GM23338 (cell line): ENCODE data around the gene ZER1. TPM values are rescaled to one million over a fixed set of nuclear protein-coding genes. Genes with fewer than 3 reads are reported as not detected.

ENCODE experiments used
- ATAC-seq: fragments of 200-7000 bp; cut with Tn5 transposase; 3 replicates; pipeline ENCODE4 v1.9.1; 2020
- DNase-seq: peaks from one replicate; pipeline ENCODE4 v3.0.0-alpha.2; 2015; ENCODE audit warnings: low spot score
- H2AFZ ChIP-seq: fragments of 200-600 bp; sonication (generic); 2 replicates; pipeline ENCODE4 v1.8.0; 2016; ENCODE audit warnings: antibody characterized with exemption, mild to moderate bottlenecking, moderate library complexity
- H3F3A ChIP-seq: fragments of 200-600 bp; sonication (generic); replicated peaks from 2 replicates; pipeline ENCODE4 v1.8.0; 2017; ENCODE audit warnings: antibody characterized with exemption, mixed run types, low read depth
- H3K27ac ChIP-seq: fragments of 200-600 bp; sonication (generic); 2 replicates; pipeline ENCODE4 v1.6.1; 2016; ENCODE audit warnings: low read depth
- H3K27me3 ChIP-seq: fragments of 200-600 bp; sonication (generic); 2 replicates; pipeline ENCODE4 v1.8.0; 2016; ENCODE audit warnings: mild to moderate bottlenecking, mixed run types, moderate library complexity; ENCODE audit not compliant: insufficient read depth
- H3K36me3 ChIP-seq: fragments of 200-600 bp; sonication (generic); 2 replicates; pipeline ENCODE4 v1.8.0; 2016; ENCODE audit warnings: mild to moderate bottlenecking; ENCODE audit not compliant: insufficient read depth
- H3K4me1 ChIP-seq: fragments of 200-600 bp; sonication (generic); 2 replicates; pipeline ENCODE4 v1.8.0; 2016; ENCODE audit warnings: mild to moderate bottlenecking, moderate library complexity; ENCODE audit not compliant: insufficient read depth
- H3K4me2 ChIP-seq: fragments of 200-600 bp; sonication (generic); 2 replicates; pipeline ENCODE4 v1.7.1; 2017; ENCODE audit warnings: mixed run types
- H3K4me3 ChIP-seq: fragments of 200-600 bp; sonication (generic); 2 replicates; pipeline ENCODE4 v1.6.1; 2016; ENCODE audit warnings: mixed run types
- H3K79me2 ChIP-seq: fragments of 200-600 bp; sonication (generic); replicated peaks from 2 replicates; pipeline ENCODE4 v1.8.0; 2017; ENCODE audit warnings: mild to moderate bottlenecking; ENCODE audit not compliant: insufficient read depth
- H3K9me2 ChIP-seq: fragments of 200-600 bp; sonication (generic); 2 replicates; pipeline ENCODE4 v1.8.0; 2017; ENCODE audit not compliant: insufficient read depth
- H4K20me1 ChIP-seq: fragments of 200-600 bp; sonication (generic); replicated peaks from 2 replicates; pipeline ENCODE4 v1.8.0; 2017; ENCODE audit warnings: mild to moderate bottlenecking; ENCODE audit not compliant: insufficient read depth
- H3K27ac Mint-ChIP-seq: 2 replicates; pipeline ENCODE4 v1.8.0; 2020; ENCODE audit warnings: inconsistent platforms, mild to moderate bottlenecking, moderate library complexity, mixed read lengths
- H3K27me3 Mint-ChIP-seq: 3 replicates; pipeline ENCODE4 v1.8.0; 2022; ENCODE audit warnings: low read depth, mild to moderate bottlenecking, moderate library complexity, mixed read lengths, inconsistent platforms; ENCODE audit not compliant: insufficient read depth, poor library complexity
- H3K36me3 Mint-ChIP-seq: 3 replicates; pipeline ENCODE4 v1.8.0; 2021; ENCODE audit warnings: low read depth, mild to moderate bottlenecking, inconsistent platforms, moderate library complexity, mixed read lengths
- H3K4me1 Mint-ChIP-seq: 3 replicates; pipeline ENCODE4 v1.8.0; 2020; ENCODE audit warnings: mild to moderate bottlenecking, inconsistent platforms, mixed read lengths
- H3K4me3 Mint-ChIP-seq: 3 replicates; pipeline ENCODE4 v1.8.0; 2021; ENCODE audit warnings: moderate library complexity, mild to moderate bottlenecking, inconsistent platforms, mixed read lengths
- H3K9me3 Mint-ChIP-seq: 3 replicates; pipeline ENCODE4 v1.8.0; 2020; ENCODE audit warnings: moderate library complexity, mild to moderate bottlenecking, inconsistent platforms, mixed read lengths
- EZH2 ChIP-seq: fragments of 200-600 bp; sonication (generic); IDR thresholded peaks from one replicate; pipeline ENCODE4 v1.8.0; 2017; ENCODE audit warnings: antibody characterized with exemption, mild to moderate bottlenecking, low read depth; ENCODE audit not compliant: unreplicated experiment
- JUNB ChIP-seq: IDR thresholded peaks from one replicate; pipeline ENCODE4 v1.6.1; 2016; ENCODE audit warnings: antibody characterized with exemption; ENCODE audit not compliant: unreplicated experiment
- POLR2AphosphoS5 ChIP-seq: IDR thresholded peaks from 2 replicates; pipeline ENCODE4 v1.6.1; 2016; ENCODE audit warnings: antibody characterized with exemption, low read depth
- STAT1 ChIP-seq: IDR thresholded peaks from one replicate; pipeline ENCODE4 v1.6.1; 2016; ENCODE audit warnings: antibody characterized with exemption; ENCODE audit not compliant: unreplicated experiment
- ZNF331 ChIP-seq: fragments of 250-450 bp; sonication (Bioruptor Pico); IDR thresholded peaks from 2 replicates; pipeline ENCODE4 v1.5.0; 2020; ENCODE audit warnings: low read depth, mild to moderate bottlenecking, moderate library complexity
- ZNF462 ChIP-seq: fragments of 250-450 bp; sonication (Bioruptor Pico); IDR thresholded peaks from 2 replicates; pipeline ENCODE4 v1.5.0; 2020; ENCODE audit warnings: mild to moderate bottlenecking, moderate library complexity
- polyA plus RNA-seq: library from polyadenylated mRNA; unstranded; fragments of >200 nt; fragmentation: Nextera tagmentation; extraction: Ambion mirVana; gene quantifications from 2 replicates; pipeline ENCODE4 v1.2.1, GENCODE V29; 2016
- total RNA-seq: library from RNA; depleted of rRNA; stranded (reverse); fragments of >200 nt; shearing (Covaris generic); gene quantifications from 2 replicates; pipeline ENCODE4 v1.2.3, GENCODE V29; 2014
- TF ChIP-seq, protein P1 (sequence below), 2 experiments: fragments of 200-600 bp in 1 of 2; sonication (generic) in 1 of 2; conservative IDR thresholded peaks; 2 replicates each; pipeline versions ENCODE4 v1.5.1 to v1.6.1; 2016 to 2017; ENCODE audit warnings: antibody characterized with exemption in 2 of 2, low read depth in 2 of 2, mild to moderate bottlenecking in 2 of 2, moderate library complexity in 1 of 2

Gene ZER1
- total and polyA plus RNA-seq, 2 experiments from 2014 or later = 7.0 to 23.9 TPM

DNA sequence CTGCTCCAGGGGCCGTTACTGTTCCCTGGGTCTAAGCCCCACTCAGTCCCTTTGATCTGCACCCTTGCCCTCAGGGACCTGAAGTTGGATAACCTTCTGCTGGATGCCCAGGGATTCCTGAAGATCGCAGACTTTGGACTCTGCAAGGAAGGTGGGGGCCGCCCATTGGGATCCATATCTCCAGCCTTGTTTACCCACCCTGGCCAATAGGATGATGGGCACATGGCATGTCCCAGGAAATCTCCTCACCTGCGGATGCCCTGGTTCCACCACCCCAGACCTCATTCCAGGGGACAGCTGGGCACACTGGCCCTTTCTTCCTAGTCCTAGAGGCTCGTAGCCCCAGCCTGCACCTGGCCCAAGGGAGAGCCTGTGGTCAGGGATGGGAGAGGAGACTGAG lies 53.3 kb downstream of the ZER1 start (continued):
- TF ChIP-seq, protein P1, sequence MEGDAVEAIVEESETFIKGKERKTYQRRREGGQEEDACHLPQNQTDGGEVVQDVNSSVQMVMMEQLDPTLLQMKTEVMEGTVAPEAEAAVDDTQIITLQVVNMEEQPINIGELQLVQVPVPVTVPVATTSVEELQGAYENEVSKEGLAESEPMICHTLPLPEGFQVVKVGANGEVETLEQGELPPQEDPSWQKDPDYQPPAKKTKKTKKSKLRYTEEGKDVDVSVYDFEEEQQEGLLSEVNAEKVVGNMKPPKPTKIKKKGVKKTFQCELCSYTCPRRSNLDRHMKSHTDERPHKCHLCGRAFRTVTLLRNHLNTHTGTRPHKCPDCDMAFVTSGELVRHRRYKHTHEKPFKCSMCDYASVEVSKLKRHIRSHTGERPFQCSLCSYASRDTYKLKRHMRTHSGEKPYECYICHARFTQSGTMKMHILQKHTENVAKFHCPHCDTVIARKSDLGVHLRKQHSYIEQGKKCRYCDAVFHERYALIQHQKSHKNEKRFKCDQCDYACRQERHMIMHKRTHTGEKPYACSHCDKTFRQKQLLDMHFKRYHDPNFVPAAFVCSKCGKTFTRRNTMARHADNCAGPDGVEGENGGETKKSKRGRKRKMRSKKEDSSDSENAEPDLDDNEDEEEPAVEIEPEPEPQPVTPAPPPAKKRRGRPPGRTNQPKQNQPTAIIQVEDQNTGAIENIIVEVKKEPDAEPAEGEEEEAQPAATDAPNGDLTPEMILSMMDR (conservative IDR thresholded peaks at IDR 0.05; ENCODE audit: low read depth in 2 of 2) = no peak
- TF ChIP-seq ZNF331 (CRISPR knock-in tag) = no peak

DNA sequence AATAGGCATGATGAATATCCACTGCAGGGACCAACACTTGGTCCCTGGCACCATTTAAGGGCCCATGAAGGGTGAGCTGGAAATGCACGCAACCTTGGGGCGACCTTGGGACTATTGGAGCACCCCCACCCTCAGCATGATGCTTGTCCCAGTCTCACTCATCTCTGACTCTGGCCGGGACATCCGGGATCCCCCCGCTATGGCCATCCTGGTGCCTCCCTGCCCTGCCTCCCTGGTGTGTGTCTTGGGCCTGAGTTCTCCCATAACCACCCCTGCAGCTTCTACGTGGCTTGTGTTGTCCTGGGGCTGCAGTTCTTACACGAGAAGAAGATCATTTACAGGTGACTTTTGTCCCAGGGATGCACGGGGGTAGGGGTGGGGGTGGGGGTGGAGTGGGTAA lies 53.7 kb downstream of the ZER1 start:
- Mint-ChIP-seq H3K27me3 (peaks cover 17% of the 10 kb centered on the region), H3K9me3 (no peaks in the 10 kb centered on the region), H3K36me3 (peaks cover 6% of the 10 kb centered on the region), H3K4me3 (no peak overlapping the region), H3K27ac (no peak overlapping the region), H3K4me1 (peaks cover 8% of the 10 kb centered on the region)
- no peaks in the 10 kb centered on the region for H3K36me3 ChIP-seq
- no peaks in the 10 kb centered on the region for H3K9me2 ChIP-seq
- TF ChIP-seq ZNF331 (CRISPR knock-in tag) (no peak), EZH2 (no peak), POLR2AphosphoS5 (no peak), JUNB (no peak)
- TF ChIP-seq, protein P1 (conservative IDR thresholded peaks at IDR 0.05; ENCODE audit: low read depth in 2 of 2) = no peak
- no peaks in the 10 kb centered on the region for H3K79me2 ChIP-seq
- ATAC-seq (no peak), DNase-seq (no peak)
- H3K27me3 ChIP-seq = no peaks in the 10 kb centered on the region
- H3K27ac ChIP-seq = no peak overlapping the region
- H4K20me1 ChIP-seq = no peaks in the 10 kb centered on the region; the same call in 1 of the 2 replicates
- H3K4me3 ChIP-seq = no peak overlapping the region
- no peak overlapping the region for H2AFZ ChIP-seq
- peaks cover 3% of the 10 kb centered on the region; the same call in 1 of the 2 replicates for H3K4me1 ChIP-seq
- H3F3A ChIP-seq = no peaks in the 10 kb centered on the region
- H3K4me2 ChIP-seq = no peak overlapping the region

DNA sequence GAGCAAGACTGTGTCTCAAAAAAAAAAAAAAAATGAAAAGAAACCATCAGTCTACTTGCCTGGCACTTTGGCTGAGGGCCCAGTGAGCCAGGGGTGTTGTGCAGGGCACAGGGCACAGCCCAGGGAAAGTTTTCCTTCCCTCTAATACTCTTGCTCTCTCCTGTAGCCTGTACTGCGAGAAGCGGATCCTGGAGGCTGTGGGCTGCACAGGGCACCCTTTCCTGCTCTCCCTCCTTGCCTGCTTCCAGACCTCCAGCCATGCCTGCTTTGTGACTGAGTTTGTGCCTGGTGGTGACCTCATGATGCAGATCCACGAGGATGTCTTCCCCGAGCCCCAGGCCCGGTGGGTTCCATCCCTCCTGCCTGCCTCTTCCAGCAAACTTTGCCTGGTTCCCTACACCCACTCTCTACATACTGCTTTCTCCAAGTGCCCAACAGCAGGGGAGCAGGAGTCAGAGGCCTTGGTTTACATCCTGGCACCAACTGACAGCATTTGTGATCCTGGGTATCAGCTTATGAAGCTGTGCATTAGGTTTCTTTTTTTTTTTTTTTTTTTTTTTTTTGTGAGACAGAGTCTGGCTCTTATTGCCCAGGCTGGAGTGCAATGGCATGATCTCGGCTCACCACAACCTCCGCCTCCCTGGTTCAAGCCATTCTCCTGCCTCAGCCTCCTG lies 55.0 kb downstream of the ZER1 start:
- Mint-ChIP-seq H3K4me1 (no peaks in the 10 kb centered on the region; the same call in 2 of the 3 replicates), H3K27ac (no peak overlapping the region), H3K9me3 (no peaks in the 10 kb centered on the region), H3K27me3 (peaks cover 15% of the 10 kb centered on the region), H3K36me3 (peaks cover 9% of the 10 kb centered on the region), H3K4me3 (no peak overlapping the region)
- DNase-seq (no peak), ATAC-seq (no peak)
- Histone ChIP-seq H3K79me2 (no peaks in the 10 kb centered on the region), H3K27ac (no peak overlapping the region), H3K4me1 (no peaks in the 10 kb centered on the region), H3K9me2 (no peaks in the 10 kb centered on the region), H4K20me1 (no peaks in the 10 kb centered on the region; the same call in 1 of the 2 replicates), H3K36me3 (no peaks in the 10 kb centered on the region), H3K4me2 (no peak overlapping the region), H3K4me3 (no peak overlapping the region), H3K27me3 (no peaks in the 10 kb centered on the region), H3F3A (no peaks in the 10 kb centered on the region), H2AFZ (no peak overlapping the region)
- TF ChIP-seq ZNF462 (CRISPR knock-in tag) (no peak), EZH2 (no peak), STAT1 (no peak)
